Measurements from ENCODE around the gene TP53. TPM values are rescaled to one million over a fixed set of nuclear protein-coding genes. Genes with fewer than 3 reads are reported as not detected.
A peak's percentile ranks its signal among the peaks of the same experiment; 100 is the strongest.

The TP53 gene
- polyA plus RNA-seq (ENCODE audit: insufficient read length in 10 of 10), result 10 to 100 TPM; 32.7 to 50.7 (median 37.4) TPM
- long read RNA-seq, donor 1, transcript TP53-227 (11 exons, 2,579 nt), result major isoform, 5 of 6 reads
- long read RNA-seq, donor 1, partial matches to known transcripts, result 0 of 6 reads
- long read RNA-seq, donor 1, other reads (novel, unspliced or antisense), result 0 of 6 reads
- long read RNA-seq, donor 2, transcript TP53-227 (11 exons, 2,579 nt), result major isoform, 5 of 5 reads
- long read RNA-seq, donor 2, partial matches to known transcripts, result 0 of 5 reads
- long read RNA-seq, donor 2, other reads (novel, unspliced or antisense), result 0 of 5 reads
- long read RNA-seq, donor 3, result 0 reads
- long read RNA-seq, donor 4, partial matches to known transcripts, result 0 of 3 reads
- long read RNA-seq, donor 4, other reads (novel, unspliced or antisense), result 0 of 3 reads
- long read RNA-seq, donor 5, transcript TP53-227 (11 exons, 2,579 nt), result major isoform, 8 of 30 reads
- long read RNA-seq, donor 5, partial matches to known transcripts, result 21 of 30 reads
- long read RNA-seq, donor 5, other reads (novel, unspliced or antisense), result 0 of 30 reads
- long read RNA-seq, donor 6, transcript TP53-227 (11 exons, 2,579 nt), result major isoform, 5 of 5 reads
- long read RNA-seq, donor 6, partial matches to known transcripts, result 0 of 5 reads
- long read RNA-seq, donor 6, other reads (novel, unspliced or antisense), result 0 of 5 reads
- long read RNA-seq, donor 7, partial matches to known transcripts, result 0 of 5 reads
- long read RNA-seq, donor 7, other reads (novel, unspliced or antisense), result 0 of 5 reads
- long read RNA-seq, donor 8, partial matches to known transcripts, result 0 of 1 reads
- long read RNA-seq, donor 8, other reads (novel, unspliced or antisense), result 0 of 1 reads
- long read RNA-seq, donor 9, partial matches to known transcripts, result 0 of 1 reads
- long read RNA-seq, donor 9, other reads (novel, unspliced or antisense), result 0 of 1 reads

GRCh38 chr17:7687072-7687907, at the start of gene TP53:
TP53 (minus strand) TSS chr17:7687490; CDS start chr17:7676594, 10,896 bp downstream.
- peak; percentile 92 to 95 (median 94) for DNase-seq

GRCh38 chr17:7732981-7733539, 45.8 kb upstream of the TP53 start:
- no peak for DNase-seq

DNA sequence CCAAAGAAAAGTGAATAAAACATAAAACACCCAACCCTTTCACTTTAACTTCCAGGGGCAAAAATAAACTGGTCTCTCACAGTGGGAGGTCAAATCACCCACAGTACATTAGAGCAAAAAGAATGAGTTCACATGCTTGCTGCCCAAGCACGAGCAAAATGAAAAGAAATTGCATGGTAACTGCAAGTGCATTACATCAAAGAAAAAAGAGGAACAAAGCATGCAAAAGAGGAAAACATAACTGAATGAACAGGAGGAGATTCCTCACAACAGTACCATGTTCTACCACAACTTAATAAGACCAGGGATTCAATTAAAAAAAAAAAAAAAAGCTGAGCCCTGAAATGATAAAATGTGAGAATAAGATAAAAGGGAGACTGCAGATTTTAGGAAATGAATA, 42.5 kb upstream of the TP53 start:
- DNase-seq, result no peak

DNA sequence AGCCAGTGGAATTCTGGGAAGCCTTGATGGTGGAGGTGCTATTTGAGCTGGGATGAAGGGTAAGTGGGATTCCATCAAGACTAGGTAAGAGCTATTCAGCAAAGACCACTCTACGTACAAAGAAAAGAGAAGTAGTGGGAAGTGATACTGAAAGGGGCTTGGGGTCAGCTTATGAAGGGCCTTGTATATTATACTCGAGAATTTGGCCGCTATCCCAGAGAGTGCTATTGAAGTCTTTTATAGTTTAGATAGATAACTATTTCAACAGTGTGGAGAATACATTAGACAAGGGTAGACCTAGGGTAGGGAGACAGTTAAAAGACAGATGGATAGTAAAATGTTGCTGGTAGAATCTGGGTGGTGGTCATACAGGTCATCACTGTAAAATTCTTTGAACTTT, 40.6 kb upstream of the TP53 start:
- DNase-seq, result no peak

DNA sequence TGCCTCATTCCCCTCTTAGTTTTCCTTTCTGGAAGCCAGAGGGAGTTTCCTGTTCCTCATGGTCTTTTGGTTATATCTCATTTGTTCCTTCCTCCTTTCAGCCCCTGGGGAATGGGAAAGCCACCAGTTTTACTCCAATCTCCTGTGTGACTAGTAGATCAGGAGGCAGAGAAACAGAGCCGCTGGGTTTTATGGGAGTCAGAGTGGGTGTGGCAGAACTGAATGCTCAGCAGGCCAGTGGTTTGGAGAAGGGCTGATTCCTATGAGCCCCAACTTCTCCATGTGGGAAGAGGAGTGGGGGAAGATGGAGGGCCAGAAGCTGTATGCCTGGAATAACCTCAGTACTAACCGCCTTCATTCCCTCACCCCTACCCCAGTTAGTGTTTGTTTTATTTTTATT, 34.3 kb upstream of the TP53 start:
- DNase-seq, result no peak

GRCh38 chr17:7720125-7720524, 32.8 kb upstream of the TP53 start:
- no peak for DNase-seq

GRCh38 chr17:7719661-7720060, 32.4 kb upstream of the TP53 start:
- DNase-seq, result no peak

DNA sequence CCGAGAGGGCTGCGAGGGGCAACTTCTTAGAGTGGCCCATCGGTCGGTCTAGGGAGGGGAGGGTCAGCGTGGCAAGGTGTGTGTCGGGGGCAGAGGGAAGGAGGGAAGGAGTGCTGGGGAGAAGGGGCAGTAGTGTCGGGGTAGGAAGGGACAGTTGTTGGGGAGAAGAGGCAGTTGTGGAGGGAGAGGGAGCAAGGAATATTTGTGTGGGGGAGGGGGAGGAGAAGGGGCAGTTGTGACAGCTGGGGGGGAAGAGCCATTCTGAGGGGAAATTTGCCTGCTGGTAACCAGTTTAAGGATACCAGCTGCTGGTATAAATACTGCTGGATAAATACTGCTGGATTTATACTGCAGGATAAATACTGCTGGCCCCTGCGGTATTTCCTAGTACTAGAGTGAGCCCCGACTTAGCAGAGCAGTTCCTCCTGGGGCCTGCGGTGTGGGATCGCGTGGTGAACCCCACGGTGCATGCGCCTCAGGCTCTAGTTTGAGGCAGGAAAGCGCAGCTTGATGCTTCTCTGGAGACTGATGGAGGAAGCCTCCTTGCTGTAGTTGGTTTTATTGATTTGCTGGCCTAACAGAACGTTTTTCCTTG, 30.6 kb upstream of the TP53 start:
- peak in 1 of 3 donors; percentile 46 for DNase-seq

GRCh38 chr17:7716901-7717755, 29.8 kb upstream of the TP53 start, which contains the start of gene DNAH2:
DNAH2 (plus strand) TSS chr17:7717744; CDS start chr17:7719735, 1,991 bp downstream.
- peak; percentile 86 to 95 (median 91) for DNase-seq

DNA sequence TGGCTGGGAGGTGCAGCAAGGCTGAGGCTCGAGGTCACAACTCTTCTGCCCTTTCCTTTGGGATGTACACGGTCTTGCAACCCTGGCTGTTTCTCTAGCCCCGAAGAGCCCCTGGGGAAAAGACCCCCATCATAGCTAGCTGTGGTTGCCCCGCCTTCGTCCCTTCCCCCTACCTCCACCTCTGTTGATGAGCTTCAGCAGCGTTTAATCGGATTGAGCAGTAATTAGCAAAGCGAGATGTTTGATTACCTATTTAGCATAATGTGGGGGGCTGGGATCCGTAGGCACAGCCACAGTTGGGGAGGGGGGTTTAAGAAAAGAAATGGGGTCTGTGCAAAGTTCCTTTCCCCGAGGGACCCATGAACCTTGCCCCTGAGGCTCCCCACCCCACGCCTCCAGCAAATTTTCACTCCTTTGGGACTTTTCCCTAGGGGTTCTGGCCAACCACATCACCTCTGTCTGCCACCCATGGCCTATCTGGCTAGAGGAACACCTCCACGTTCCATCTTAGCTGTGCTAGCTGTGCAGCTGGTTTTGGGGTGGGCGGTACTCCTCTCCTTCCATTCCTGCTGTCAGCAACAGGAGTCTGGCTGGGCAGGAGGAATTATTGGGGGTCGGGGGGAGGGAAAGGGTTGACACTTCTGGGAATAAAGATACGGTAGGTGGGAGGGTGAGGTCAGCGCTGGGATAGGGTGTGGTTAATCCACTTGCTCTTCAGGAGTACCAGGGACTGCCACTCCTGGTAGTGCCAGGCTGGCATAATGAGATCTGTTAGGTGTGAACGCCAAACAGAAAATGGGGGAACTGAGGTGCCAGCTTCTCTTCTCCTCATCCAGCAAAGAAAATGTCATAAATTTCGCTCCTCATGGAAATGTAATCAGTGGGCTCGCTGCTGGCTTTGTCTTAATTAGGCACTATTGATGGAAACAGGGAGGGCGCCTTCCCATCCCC, 28.9 kb upstream of the TP53 start:
- DNase-seq, result peak in 1 of 3 donors; percentile 23

- no peak for DNase-seq
These were observed 27.7 kb upstream of the TP53 start for GRCh38 chr17:7714721-7715594.

- no peak for DNase-seq
These were observed 26.5 kb upstream of the TP53 start for GRCh38 chr17:7713782-7714181.

DNA sequence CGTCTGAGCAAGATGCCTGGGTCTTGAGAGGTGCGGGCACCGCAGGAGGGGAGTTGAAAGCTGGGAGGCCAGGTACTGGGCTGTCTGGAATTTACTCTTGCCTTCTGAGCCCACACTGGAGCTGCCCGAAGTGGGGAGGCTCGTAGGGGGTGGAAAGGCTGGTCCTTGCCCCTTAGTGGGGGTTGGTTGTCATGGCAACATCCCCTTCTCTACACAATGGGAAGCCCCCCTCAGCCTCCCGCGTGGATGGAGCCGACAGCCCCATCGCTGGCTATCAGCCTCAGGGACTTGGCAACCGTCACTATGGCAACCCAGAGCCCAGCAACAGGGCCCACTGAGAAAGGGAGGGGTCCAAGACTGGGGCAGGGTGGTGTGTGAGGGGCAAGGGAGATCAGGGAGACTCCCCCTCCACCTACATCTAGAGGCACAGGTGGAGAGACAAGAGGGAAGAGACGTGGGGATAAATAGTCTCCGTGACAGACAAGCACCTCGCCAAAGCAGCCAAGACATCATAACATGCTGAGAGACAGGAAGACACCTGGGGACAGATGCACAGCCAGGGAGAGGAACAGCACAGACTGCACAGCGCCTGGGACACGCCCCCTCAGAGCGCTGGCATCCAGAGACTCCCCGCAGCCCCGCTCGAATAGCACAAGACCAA, 25.0 kb upstream of the TP53 start:
- DNase-seq, result no peak

GRCh38 chr17:7711051-7711755, 23.9 kb upstream of the TP53 start:
- DNase-seq, result no peak

GRCh38 chr17:7710301-7710700, 23.0 kb upstream of the TP53 start:
- DNase-seq, result no peak

GRCh38 chr17:7709031-7709430, 21.7 kb upstream of the TP53 start:
- no peak for DNase-seq

Data from muscle of back (tissue), 13 donors.